DOHH2 (cell line): Measurements from ENCODE around the gene MAP1B.

Source experiments
- EZH2phosphoT487 ChIP-seq: fragments of 200-600 bp; sonication (generic); IDR thresholded peaks from 2 replicates; pipeline ENCODE4 v1.6.1; 2017; ENCODE audit warnings: borderline replicate concordance, mild to moderate bottlenecking, antibody characterized with exemption, low read length, moderate library complexity, mixed read lengths
- TF ChIP-seq, protein P1 (sequence below): fragments of 200-600 bp; sonication (generic); IDR thresholded peaks from one replicate; pipeline ENCODE4 v1.5.1; 2014; ENCODE audit warnings: antibody characterized with exemption, mild to moderate bottlenecking, low read depth, low read length; ENCODE audit not compliant: poor library complexity, severe bottlenecking

DNA sequence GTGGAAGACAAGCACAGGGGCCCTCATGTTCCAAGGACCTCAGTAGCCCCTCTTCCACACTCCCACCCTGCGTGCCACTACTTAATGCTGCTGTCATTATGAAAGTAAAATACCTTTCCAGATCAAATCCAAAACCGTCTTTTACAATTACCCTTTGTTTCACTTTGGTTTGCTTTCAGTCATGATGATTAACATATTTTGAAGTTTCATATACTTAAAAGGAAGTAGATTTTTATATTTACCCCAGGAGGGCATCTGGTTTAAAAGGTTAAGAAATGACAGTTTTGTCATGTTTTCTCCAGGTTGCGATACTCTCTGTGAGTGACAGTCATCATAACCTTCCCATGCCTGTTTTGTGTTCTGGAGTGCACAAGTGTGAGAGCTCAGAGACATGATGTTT lies 13.5 kb upstream of the MAP1B start:
- no peak for TF ChIP-seq EZH2phosphoT487
- TF ChIP-seq, protein P1, sequence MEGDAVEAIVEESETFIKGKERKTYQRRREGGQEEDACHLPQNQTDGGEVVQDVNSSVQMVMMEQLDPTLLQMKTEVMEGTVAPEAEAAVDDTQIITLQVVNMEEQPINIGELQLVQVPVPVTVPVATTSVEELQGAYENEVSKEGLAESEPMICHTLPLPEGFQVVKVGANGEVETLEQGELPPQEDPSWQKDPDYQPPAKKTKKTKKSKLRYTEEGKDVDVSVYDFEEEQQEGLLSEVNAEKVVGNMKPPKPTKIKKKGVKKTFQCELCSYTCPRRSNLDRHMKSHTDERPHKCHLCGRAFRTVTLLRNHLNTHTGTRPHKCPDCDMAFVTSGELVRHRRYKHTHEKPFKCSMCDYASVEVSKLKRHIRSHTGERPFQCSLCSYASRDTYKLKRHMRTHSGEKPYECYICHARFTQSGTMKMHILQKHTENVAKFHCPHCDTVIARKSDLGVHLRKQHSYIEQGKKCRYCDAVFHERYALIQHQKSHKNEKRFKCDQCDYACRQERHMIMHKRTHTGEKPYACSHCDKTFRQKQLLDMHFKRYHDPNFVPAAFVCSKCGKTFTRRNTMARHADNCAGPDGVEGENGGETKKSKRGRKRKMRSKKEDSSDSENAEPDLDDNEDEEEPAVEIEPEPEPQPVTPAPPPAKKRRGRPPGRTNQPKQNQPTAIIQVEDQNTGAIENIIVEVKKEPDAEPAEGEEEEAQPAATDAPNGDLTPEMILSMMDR: no peak
